NCI-H524 (cell line): ENCODE measurements around the gene DBNL.
A peak's percentile ranks its signal among the peaks of the same experiment; 100 is the strongest.

ENCODE experiments used
- DNase-seq, 2 experiments: peaks; one replicate each; lab custom pipeline; 2025; lab: John Stamatoyannopoulos, UW

Gene DBNL

DNA sequence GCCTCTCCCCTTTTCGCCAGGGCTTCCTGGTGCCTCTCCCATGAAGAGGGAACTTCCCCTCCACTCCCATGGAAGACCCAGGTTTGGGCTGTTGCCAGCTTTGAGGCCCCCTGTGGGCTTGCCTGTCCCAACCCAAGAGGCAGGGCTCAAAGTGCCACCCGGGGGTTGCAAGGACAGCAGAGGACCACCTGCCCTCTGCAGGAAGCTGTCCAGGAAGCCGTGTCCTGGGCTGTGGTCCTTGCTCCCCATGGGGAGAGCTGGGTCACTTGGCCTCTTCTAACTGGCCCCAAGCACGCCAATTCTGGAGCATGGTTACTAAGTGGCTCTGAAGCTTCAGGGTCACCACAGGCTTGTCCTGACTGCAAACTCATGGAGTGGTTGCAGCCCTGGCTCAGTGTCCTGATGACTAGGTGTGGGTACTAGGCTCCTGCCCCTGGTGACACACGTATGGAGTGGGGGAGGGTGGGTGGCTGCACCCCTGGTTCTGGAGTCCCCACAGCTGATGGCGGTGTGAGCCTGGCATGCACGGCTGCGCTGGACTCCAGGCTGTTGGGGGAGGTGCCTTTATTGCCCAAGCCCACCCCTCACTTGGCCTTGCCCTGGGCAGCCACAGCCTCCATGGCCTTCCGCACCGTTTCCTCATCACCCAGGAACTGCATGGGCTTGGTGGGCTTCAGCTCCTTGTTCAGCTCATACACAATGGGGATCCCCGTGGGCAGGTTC lies 17.8 kb downstream of the DBNL start:
- no peak for DNase-seq

DNA sequence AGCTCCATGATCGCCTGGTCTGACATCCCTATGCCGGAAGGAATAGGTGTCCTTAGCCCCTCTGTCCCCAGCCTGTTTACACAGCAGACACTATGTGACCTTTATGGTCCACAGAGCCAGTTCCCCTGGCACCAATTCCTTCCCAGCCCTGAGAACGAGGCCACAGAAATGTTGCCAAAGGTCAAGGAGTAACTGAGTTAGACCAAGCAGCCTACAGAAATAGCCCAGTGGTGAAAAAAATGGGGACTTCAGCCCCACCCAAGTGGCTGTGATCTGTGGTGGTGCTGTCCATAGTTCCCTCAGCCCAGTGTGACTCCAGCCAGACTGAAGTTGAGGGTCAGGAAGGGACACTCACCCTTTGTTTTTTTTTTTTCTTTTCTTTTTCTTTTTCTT lies 18.4 kb downstream of the DBNL start:
- DNase-seq: no peak

- no peak for DNase-seq
Measured at GRCh38 chr7:44063547-44063893, 19.0 kb downstream of the DBNL start.

DNA sequence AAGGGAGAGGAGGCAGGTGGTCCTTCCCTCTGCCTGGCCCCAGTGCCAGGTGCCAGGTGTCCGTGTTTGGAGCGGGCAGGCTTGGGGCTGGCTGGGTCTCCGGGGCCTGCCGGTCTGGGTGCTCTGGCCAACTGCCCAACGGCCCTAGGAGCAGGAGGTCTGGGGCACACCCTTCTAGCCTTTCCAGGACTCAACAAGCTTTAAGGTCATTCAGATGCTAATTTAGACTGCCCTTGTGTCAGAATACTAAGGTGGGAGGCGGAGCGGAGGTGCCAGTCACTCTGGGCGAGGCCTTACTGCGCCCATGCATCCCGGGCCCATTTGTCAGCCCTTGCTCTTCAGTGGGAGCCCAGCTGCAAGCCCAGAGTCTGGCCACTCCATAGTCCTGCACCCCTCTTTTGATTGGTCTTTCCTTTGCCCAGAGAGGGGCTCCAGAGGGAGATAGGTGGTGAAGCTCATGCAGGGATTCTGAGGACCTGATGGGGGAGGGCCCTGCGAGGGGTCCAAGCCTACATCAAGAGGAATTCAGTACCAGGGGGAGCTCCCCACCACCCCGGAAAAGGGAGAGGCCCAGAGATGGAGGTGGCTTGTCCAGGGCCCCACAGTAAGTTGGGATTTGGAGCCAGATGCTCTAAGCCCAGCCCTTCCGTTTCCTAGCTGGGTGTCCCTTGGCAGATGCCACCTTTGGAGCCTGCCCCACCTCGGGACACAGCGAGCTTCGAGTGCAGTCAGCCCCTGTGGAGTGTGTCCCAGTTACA lies 19.6 kb downstream of the DBNL start:
- DNase-seq: no peak

GRCh38 chr7:44064791-44065430 lies 20.4 kb downstream of the DBNL start:
- DNase-seq: no peak

DNA sequence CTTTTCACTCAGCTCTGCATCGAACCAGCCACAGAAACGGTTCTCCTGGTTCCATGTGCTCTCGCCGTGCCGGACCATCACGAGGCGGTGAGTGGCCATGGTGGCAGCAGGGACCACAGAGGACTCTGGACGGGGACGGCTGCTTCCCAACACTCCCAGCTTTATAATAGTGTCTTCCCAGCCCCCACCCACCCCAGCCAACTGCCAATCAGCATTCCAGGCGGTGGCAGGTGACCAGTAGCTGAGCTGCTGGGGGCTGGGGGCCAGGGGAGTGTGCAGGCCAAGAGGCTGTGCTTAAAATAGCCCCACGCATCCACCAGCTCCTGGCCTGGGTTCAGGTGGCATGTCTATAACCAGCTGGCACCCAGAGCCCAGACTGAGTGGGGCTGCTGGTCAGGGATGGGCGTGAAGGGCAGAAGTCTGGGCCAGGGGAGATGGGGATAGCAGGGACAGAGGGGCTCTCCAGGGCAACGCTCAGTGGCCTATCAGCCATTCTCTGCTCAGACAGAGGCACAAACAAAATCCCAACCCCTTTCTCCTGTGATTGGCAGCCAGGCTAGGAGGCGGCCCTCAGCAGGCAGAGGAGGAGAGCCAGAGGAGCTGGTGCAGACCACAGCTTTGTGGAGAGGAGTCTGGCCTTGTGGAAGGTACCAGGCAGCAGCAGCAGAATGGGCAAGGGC lies 21.1 kb downstream of the DBNL start, which contains the start of gene PGAM2:
TSS of gene PGAM2 (minus strand) at position 137 of the 680 bp plus-strand sequence. CDS start at position 99, 38 bp downstream.
- no peak for DNase-seq

GRCh38 chr7:44066111-44066460 lies 21.6 kb downstream of the DBNL start:
- DNase-seq: no peak

GRCh38 chr7:44066494-44067063 lies 22.1 kb downstream of the DBNL start:
- no peak for DNase-seq

GRCh38 chr7:44067064-44067951 lies 22.8 kb downstream of the DBNL start:
- no peak for DNase-seq

DNA sequence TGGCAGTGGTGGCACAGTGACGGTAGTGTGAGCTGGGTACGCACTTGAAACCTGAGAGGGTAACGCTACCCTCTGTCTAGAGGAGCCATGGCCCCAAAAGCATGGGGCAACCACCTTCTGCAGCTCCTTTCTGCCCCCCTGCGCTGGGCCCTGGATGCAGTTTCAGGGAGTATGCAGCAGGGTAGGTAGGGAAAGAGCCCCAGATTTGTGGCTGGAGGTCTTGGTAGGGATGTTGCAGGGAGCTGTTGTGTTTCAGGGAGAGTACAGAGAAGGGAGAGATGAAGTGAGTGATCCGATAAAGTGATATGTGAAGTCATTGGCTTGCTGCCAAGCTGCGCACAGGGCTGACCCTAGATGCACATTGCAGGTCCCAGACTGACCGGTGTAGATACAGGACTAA lies 23.6 kb downstream of the DBNL start:
- no peak for DNase-seq

GRCh38 chr7:44071726-44072363 lies 27.3 kb downstream of the DBNL start:
- no peak for DNase-seq

DNA sequence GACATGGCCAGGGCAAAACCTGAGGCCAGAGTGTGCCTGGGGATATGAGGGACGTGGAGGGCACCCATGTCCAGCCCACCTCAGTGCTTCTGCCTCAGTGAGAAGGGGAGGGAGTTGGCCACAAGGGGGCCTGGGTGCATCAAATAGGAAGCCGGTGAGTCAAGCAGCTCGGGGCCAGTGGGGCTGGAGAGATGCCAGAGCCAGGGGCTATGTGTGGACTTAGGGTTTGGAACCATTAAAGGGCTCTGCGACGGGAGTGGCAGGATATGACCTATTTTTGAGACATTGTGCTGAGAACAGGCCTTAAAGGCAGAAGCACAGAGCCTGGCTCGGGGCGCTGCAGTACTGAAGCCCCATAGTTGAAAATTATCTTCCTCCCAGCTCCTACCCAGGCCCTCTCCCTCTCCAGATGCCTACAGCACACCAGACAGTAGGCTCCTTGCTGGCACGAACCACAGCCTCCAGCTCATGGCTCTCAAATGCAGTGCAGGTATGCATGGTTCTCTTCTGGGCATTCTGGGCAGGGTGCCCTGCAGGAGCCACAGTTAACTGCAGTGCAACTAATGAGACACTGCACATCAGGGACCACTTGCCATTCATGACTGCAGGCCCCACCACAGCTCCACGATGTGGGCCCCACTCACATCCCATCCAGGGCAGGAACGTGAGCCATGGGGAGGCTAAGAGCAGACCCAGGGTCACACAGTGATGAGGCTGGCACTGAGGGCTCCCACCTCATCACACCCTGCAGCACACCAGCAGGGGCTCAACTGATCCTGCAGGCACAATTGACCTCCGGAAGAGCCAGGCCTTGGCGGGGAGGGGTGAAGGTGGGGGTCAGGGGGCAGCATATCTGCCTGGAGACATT lies 28.1 kb downstream of the DBNL start:
- DNase-seq: peak; percentile 41 to 72

DNA sequence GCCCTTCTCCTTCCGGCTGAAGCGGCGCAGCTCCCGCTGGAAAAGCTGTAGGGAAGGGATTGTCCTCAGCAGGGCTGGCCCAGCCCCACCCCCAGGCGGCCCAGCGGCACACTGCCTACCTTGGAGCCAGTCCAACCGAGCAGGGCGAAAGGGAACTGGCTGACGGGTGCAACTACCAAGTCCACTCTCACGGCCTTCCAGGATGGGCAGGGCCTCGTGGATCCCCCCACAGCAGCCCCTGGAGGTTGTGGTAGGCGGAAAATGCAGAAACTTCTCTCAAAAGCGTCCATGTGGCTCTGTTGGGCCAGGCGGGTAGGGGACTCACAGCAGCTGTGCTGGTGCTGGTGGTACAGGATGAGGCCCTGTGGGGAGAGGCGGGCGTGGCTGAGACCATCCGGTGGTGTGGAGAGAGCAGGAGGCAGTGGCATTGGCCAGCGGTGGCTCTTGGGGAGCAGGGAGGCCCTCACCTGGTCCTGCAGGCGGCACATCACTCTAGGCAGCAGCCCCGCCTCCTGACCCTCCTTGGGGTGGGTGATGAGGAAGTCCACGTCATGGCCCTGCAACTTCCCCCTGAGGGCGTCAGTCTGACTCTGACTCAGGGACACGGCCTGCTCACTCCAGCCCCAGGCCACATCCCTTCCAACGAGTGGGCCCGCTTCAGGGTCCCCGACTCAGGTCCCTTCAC lies 29.3 kb downstream of the DBNL start:
- DNase-seq: no peak

DNA sequence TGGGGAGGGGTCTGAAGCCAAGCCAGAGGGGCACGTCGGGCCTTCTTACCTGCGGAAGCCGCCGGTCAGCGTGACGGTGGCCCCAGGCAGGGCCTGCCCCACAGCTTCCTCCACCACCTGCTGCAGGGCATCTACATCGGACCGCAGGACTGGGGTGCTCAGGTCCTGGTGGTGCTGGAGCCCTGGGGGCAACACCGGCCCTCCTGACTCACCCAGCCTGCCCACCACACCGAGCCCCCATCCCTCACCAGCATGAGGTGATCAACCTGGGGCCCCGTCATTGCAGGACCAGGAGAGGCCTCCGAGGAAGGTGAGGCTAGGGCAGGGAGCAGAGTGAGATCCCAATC lies 29.8 kb downstream of the DBNL start:
- no peak for DNase-seq

GRCh38 chr7:44075296-44076075 lies 31.0 kb downstream of the DBNL start:
- DNase-seq: no peak

DNA sequence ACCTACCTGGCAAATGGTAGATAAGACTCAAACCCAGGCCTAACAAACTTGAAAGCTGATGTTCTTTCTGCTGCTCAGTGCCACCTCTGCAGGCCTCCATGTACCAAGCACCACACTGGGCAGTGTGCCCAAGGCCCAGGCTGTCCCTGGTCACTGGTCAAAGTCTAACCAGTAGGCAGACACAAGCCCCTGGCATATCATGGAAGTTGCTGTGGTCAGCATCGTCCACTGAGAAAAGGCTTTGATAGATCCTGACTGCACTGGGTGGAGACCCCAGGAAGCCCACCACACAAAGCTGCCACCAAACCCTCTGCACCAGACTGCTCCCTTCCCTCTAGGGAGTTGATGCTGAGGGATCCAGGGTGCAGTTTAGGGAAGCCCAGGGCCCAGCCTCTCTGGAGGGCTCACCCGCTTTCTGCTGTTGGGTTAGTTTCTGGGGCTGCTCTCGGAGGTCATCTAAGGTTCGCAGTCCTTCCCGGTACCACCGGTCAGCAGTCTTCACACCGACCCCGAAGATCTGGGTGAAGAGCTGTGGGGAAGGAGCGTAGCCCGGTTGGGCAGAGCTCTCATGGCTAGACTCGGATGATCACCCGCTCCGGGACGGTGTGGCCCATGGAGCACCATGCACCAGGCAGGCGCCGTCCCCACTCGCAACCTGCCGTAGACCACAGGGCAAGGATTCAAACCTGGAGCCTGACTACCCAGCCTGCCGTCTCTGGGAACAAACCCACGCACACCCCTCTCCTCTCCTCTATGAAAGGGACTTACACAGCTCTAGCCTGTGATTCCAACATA lies 31.8 kb downstream of the DBNL start:
- no peak for DNase-seq

GRCh38 chr7:44077061-44077460 lies 32.6 kb downstream of the DBNL start:
- DNase-seq: no peak

DNA sequence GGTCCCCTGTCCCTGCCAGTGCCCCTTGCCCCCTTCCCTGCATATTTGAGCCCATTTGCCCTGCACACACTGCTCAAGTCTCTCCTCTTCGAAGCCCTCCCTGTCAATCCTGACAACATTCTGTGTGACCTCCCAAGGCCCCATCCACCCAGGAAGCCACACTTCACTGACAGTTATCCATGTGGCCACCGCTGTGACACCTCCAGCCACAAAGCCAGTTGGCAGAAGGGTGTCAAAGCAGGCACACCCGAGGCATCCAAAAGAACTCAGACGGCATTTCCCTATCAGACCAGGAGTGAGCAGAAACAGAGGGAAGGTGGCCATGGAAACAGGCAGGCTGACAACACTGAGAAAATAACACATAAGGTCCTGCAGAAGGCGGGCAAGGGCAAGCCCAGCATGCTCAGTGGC lies 33.2 kb downstream of the DBNL start:
- DNase-seq: no peak
